Testis (tissue), 2 donors: ENCODE results near the gene COL6A1.

Source experiments
- POLR2A ChIP-seq: fragments of 450-650 bp; IDR thresholded peaks from one replicate; pipeline ENCODE4 v1.6.1; 2017; ENCODE audit warnings: antibody characterized with exemption, mild to moderate bottlenecking, moderate library complexity
- TF ChIP-seq, protein P1 (sequence below), 3 experiments: fragments of 450-650 bp in 2 of 3; fragments of 200-600 bp in 1 of 3; sonication (generic) in 1 of 3; IDR thresholded peaks; one replicate each; pipeline ENCODE4 v1.5.1; 2016 to 2019; ENCODE audit warnings: antibody characterized with exemption in 3 of 3, mild to moderate bottlenecking in 2 of 3, moderate library complexity in 1 of 3

DNA sequence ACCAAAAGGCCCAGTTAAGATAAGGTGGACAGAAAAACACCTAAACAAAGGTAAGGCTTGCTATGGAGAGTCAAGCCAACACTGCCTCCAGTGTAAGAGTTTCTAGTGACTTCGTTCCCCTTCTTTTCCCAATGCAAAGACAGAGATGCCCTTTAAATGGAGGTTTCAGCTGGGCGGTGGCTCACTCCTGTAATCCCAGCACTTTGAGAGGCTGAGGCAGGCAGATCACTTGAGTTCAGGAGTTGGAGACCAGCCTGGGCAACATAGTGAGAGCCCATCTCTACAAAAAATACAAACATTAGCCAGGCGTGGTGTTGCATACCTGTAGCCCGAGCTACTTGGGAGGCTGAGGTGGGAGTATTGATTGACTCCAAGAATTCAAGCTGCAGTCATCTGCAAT lies 24.0 kb upstream of the COL6A1 start:
- TF ChIP-seq, protein P1, sequence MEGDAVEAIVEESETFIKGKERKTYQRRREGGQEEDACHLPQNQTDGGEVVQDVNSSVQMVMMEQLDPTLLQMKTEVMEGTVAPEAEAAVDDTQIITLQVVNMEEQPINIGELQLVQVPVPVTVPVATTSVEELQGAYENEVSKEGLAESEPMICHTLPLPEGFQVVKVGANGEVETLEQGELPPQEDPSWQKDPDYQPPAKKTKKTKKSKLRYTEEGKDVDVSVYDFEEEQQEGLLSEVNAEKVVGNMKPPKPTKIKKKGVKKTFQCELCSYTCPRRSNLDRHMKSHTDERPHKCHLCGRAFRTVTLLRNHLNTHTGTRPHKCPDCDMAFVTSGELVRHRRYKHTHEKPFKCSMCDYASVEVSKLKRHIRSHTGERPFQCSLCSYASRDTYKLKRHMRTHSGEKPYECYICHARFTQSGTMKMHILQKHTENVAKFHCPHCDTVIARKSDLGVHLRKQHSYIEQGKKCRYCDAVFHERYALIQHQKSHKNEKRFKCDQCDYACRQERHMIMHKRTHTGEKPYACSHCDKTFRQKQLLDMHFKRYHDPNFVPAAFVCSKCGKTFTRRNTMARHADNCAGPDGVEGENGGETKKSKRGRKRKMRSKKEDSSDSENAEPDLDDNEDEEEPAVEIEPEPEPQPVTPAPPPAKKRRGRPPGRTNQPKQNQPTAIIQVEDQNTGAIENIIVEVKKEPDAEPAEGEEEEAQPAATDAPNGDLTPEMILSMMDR (IDR thresholded peaks at IDR 0.05): no peak
- no peak for TF ChIP-seq POLR2A
